Coronary artery (tissue), 2 donors: Measurements from ENCODE around the gene DBF4B.

ENCODE experiments used
- DNase-seq: peaks from one replicate; pipeline ENCODE4 v3.0.0-alpha.2; 2017; ENCODE audit warnings: low spot score
- H3K27ac ChIP-seq, 2 donors: fragments of 200-600 bp; sonication (generic); one replicate each; pipeline ENCODE4 v1.5.1; 2016 to 2019
- H3K4me3 ChIP-seq: fragments of 200-600 bp; sonication (generic); 2 replicates; pipeline ENCODE4 v1.5.1; 2016; ENCODE audit warnings: mild to moderate bottlenecking, moderate library complexity
- TF ChIP-seq, protein P1 (sequence below): fragments of 200-600 bp; sonication (generic); IDR thresholded peaks from one replicate; pipeline ENCODE4 v1.5.1; 2019; ENCODE audit warnings: antibody characterized with exemption

Gene DBF4B

DNA sequence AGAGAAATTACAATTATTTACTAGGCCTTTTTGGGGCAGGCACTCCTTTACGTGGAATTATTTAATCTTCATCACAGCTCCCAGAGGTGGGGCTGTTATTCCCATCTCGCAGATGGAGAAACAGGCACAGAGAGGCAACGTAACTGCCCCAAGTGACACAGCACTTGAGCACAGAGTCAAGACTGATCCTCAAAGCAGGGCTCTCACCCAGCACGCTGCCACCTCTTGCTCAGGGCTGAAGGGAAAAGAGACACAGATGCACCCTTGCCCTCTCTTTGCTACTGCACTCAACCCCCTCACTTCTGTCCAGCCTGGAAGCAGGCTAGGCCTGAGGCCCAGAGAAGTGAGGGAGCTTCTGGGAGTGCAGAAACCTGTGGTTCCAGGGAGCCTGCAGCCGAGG lies 54.7 kb downstream of the DBF4B start:
- no peak overlapping the region for H3K27ac ChIP-seq
- no peak for DNase-seq
- TF ChIP-seq, protein P1, sequence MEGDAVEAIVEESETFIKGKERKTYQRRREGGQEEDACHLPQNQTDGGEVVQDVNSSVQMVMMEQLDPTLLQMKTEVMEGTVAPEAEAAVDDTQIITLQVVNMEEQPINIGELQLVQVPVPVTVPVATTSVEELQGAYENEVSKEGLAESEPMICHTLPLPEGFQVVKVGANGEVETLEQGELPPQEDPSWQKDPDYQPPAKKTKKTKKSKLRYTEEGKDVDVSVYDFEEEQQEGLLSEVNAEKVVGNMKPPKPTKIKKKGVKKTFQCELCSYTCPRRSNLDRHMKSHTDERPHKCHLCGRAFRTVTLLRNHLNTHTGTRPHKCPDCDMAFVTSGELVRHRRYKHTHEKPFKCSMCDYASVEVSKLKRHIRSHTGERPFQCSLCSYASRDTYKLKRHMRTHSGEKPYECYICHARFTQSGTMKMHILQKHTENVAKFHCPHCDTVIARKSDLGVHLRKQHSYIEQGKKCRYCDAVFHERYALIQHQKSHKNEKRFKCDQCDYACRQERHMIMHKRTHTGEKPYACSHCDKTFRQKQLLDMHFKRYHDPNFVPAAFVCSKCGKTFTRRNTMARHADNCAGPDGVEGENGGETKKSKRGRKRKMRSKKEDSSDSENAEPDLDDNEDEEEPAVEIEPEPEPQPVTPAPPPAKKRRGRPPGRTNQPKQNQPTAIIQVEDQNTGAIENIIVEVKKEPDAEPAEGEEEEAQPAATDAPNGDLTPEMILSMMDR, result no peak
- no peak overlapping the region for H3K4me3 ChIP-seq

DNA sequence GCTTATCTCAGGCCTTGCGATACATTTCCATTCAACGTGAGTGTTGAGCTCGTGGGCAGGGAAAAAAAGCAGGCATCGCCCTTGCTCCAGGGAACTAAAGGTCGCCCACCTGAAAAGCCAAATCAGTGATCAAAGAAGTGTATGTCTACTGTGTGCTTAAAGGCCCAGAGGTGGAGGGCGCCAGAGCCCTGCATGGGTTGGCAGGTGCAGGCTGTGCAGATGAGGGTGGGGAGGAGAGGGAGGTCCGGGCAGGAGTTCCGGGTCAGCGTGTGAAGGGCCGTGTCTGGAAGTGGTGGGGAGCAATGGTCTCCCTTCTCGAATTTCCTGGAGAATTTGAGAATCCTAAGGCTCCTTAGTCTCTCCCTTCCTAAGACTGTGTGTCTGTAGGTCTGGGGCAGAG lies 57.5 kb downstream of the DBF4B start:
- H3K4me3 ChIP-seq, result no peak overlapping the region
- DNase-seq, result no peak
- TF ChIP-seq, protein P1, result no peak
- H3K27ac ChIP-seq, result no peak overlapping the region

DNA sequence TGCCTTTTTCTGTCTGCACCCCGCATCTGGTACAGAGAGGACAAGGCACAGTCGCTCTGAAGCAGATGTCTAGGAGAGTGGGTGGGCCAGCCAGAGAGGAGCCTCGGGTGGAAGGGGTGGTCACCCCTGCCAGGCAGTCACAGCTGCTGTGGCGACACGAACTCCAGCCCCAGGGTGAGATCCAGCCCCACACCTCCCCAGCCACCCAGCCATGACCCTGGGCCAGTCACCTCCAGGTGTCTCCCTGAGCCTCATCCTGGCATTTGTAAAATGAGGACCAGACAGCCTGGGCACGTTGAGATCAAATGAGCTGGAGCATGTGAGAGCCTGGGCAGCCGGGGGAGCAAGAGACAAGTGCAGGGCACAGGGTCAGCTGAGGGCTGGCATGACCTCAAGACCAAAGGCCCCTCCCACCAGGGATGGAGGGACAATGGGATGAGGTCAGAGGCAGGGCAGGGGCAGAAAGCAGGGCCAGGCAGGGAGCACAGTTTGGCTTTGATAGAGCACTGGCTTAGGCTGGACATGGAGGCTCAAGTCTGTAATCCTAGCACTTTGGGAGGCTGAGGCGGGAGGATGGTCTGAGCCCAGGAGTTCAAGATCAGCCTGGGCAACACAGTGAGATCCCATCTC lies 58.1 kb downstream of the DBF4B start:
- no peak for DNase-seq
- Histone ChIP-seq H3K4me3 (no peak overlapping the region), H3K27ac (no peak overlapping the region)
- TF ChIP-seq, protein P1, result no peak

DNA sequence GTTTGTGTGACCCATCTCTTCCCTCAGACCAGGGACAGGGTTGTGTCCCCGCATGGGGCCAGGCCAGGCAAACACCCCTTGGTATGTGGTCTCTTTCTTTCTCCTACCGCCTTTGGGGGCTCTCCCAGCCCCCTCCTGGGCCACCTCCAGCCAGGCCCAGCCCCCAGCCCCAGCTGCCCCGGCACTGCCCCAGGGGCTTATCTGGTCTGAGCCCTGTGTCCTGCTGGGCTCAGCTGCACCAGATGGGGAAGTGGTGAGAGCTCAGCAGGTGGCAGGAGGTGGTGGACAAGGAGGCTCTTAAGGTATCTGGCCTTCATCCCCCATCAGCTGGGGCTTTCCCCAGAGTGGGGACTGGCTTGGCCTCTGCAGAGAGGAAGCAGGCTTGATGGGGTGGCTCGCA lies 59.0 kb downstream of the DBF4B start:
- no peak for DNase-seq
- Histone ChIP-seq H3K27ac (no peak overlapping the region), H3K4me3 (no peak overlapping the region)
- TF ChIP-seq, protein P1, result no peak

DNA sequence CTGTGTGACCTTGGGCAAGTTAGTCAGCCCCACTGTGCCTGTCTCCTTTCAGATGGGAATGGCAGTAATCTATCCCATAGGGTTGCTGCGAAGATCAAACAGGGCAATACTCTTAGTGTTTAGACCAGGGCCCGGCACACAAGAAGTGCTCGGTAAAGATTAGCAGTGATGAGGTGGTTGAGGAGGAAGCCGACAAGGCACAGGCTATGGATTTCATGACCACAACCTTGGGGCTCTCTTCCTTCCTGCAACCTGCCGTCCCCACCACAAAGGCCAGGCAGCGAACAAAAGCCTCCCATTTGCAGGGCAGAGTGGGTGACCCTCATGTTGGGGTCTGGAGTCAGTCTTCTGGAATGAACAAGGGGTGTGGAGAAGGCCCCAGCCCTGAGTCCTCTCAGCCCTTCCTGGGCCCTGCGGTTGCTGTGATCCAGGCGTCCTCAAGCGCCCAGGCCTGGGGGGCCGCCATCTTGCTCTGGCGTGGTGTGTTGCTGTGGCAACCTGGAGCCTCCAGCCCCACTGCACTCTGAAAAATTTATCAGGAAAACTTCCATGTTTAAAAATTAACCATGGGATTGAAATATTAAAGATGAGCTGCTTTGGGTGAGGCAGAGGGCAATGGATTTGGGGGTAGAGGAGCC lies 60.2 kb downstream of the DBF4B start:
- TF ChIP-seq, protein P1, result no peak
- Histone ChIP-seq H3K4me3 (no peak overlapping the region), H3K27ac (no peak overlapping the region)
- DNase-seq, result no peak

DNA sequence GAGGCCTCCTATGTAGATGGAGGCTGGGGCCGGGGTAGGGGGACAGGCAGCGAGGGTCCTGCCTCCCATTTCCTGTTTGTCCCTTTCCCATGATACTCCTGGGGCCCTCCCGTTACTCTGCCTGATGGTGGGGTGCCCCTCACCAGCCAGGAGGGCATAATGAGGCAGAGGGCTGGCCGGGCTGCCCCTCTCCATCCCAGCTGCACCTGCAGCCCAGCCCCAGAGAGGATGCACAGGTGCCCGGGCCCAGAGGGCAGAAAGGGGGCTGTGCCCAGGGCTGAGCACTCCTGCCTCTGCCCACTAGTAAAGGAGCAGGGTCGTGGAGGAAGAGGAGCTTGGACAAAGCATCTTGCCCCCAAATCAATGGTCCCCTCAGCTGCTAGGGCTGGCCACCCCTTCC lies 60.8 kb downstream of the DBF4B start:
- TF ChIP-seq, protein P1, result no peak
- H3K27ac ChIP-seq, result no peak overlapping the region
- no peak overlapping the region for H3K4me3 ChIP-seq
- DNase-seq, result no peak

DNA sequence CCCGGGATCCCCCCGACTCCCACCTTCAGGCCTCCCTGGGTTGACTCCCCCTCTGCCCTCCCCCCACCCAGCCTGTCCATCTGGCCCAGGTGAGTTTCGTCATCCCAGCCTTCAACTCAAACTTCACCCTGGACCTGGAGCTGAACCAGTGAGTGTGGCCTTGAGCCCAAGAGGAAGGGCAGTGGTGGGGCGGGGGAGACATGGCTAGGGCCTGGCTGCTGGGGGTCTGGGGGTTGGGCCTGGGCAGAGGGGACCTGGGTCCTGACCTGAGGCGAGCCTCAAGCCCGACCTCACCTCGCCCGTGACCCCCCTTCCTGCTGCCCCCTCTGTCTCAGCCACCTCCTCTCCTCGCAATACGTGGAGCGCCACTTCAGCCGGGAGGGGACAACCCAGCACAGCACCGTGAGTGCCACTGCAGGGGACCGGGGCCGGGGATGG lies 61.2 kb downstream of the DBF4B start:
- DNase-seq, result no peak
- H3K4me3 ChIP-seq, result no peak overlapping the region
- TF ChIP-seq, protein P1, result no peak
- no peak overlapping the region for H3K27ac ChIP-seq
